Measurements from ENCODE around the gene ARPC2. TPM values are rescaled to one million over a fixed set of nuclear protein-coding genes. Genes with fewer than 3 reads are reported as not detected.
A peak's percentile ranks its signal among the peaks of the same experiment; 100 is the strongest.

ARPC2 gene
- polyA plus RNA-seq, 1 experiment = 831 TPM

- Histone ChIP-seq H3K27me3 (ENCODE audit: control insufficient read depth, insufficient read depth, low read length) (no peaks in the 10 kb centered on the region), H3K4me3 (ENCODE audit: low read depth, low read length) (no peak overlapping the region), H3K36me3 (ENCODE audit: control insufficient read depth, insufficient read depth, low read length) (peaks cover 58% of the 10 kb centered on the region)
- 0 out of 2 replicates have a peak, but pooled peaks have one; percentile 11 for TF ChIP-seq CTCF (IDR thresholded peaks at IDR 0.05; ENCODE audit: insufficient read depth, low read depth, low read length)
- DNase-seq (ENCODE audit: low read depth) = no peak
- CTCF ChIA-PET = interaction anchor here (2.2 to 8.1 kb wide), 3 partner anchors 9 to 119 kb away, joined by 7 to 87 read pairs (median 31); partner anchors contain the start of gene CATIP
- POLR2A ChIA-PET = no interaction called here
These were observed 60.2 kb downstream of the ARPC2 start for GRCh38 chr2:218276986-218277755.

- ChIA-PET POLR2A (no interaction called here), CTCF (no interaction called here)
- H3K4me3 ChIP-seq (ENCODE audit: low read depth, low read length) = no peak overlapping the region
- H3K27me3 ChIP-seq (ENCODE audit: control insufficient read depth, insufficient read depth, low read length) = no peaks in the 10 kb centered on the region
- TF ChIP-seq CTCF (IDR thresholded peaks at IDR 0.05; ENCODE audit: insufficient read depth, low read depth, low read length) = no peak
- H3K36me3 ChIP-seq (ENCODE audit: control insufficient read depth, insufficient read depth, low read length) = peaks cover 59% of the 10 kb centered on the region
- DNase-seq (ENCODE audit: low read depth) = no peak
These were observed 60.9 kb downstream of the ARPC2 start for GRCh38 chr2:218277921-218278320.

- H3K27me3 ChIP-seq (ENCODE audit: control insufficient read depth, insufficient read depth, low read length) = no peaks in the 10 kb centered on the region
- H3K4me3 ChIP-seq (ENCODE audit: low read depth, low read length) = no peak overlapping the region
- no peak for DNase-seq (ENCODE audit: low read depth)
- H3K36me3 ChIP-seq (ENCODE audit: control insufficient read depth, insufficient read depth, low read length) = peaks cover 59% of the 10 kb centered on the region
- no peak for TF ChIP-seq CTCF (IDR thresholded peaks at IDR 0.05; ENCODE audit: insufficient read depth, low read depth, low read length)
- ChIA-PET CTCF (interaction anchor here (0.8 to 1.3 kb wide), 2 partner anchors 12 to 13 kb away, joined by 3 read pairs; no protein-coding TSS in a partner anchor), POLR2A (no interaction called here)
These were observed 61.8 kb downstream of the ARPC2 start for GRCh38 chr2:218278531-218279360.

- POLR2A ChIA-PET = no interaction called here
- Histone ChIP-seq H3K36me3 (ENCODE audit: control insufficient read depth, insufficient read depth, low read length) (peaks cover 48% of the 10 kb centered on the region), H3K27me3 (ENCODE audit: control insufficient read depth, insufficient read depth, low read length) (no peaks in the 10 kb centered on the region), H3K4me3 (ENCODE audit: low read depth, low read length) (no peak overlapping the region)
- CTCF ChIA-PET = interaction anchor here (0.7 kb wide), 1 partner anchor 10 kb away, joined by 3 read pairs; the partner anchor contains the start of genes AAMP and PNKD
- no peak for DNase-seq (ENCODE audit: low read depth)
- no peak for TF ChIP-seq CTCF (IDR thresholded peaks at IDR 0.05; ENCODE audit: insufficient read depth, low read depth, low read length)
These were observed 63.4 kb downstream of the ARPC2 start for GRCh38 chr2:218280260-218280870.

GRCh38 chr2:218281449-218281848 is 64.5 kb downstream of the ARPC2 start:
- no peaks in the 10 kb centered on the region for H3K27me3 ChIP-seq (ENCODE audit: control insufficient read depth, insufficient read depth, low read length)
- ChIA-PET CTCF (no interaction called here), POLR2A (no interaction called here)
- DNase-seq (ENCODE audit: low read depth) = no peak
- H3K4me3 ChIP-seq (ENCODE audit: low read depth, low read length) = no peak overlapping the region
- peaks cover 45% of the 10 kb centered on the region for H3K36me3 ChIP-seq (ENCODE audit: control insufficient read depth, insufficient read depth, low read length)
- TF ChIP-seq CTCF (IDR thresholded peaks at IDR 0.05; ENCODE audit: insufficient read depth, low read depth, low read length) = no peak

Data from BJ (cell line).